Upper lobe of left lung (tissue), 6 donors: ENCODE data around the gene IGFN1. TPM values are rescaled to one million over a fixed set of nuclear protein-coding genes. Genes with fewer than 3 reads are reported as not detected.
A peak's percentile ranks its signal among the peaks of the same experiment; 100 is the strongest.
"Not testable (repeated sequence)": the region's sequence is repeated elsewhere in the genome, so short reads cannot be mapped to it uniquely, and the experiment has no call there.

ENCODE experiments used
- ATAC-seq, 2 donors: fragments of 200-7000 bp; cut with Tn5 transposase; one replicate each; pipeline ENCODE4 v1.9.1; 2022; ENCODE audit warnings: mild to moderate bottlenecking in 2 of 2, moderate library complexity in 2 of 2; ENCODE audit not compliant: low FRiP score in 2 of 2
- DNase-seq, 2 donors: peaks; one replicate each; pipeline ENCODE4 v3.0.0-alpha.2; 2019 to 2020
- H3K27ac ChIP-seq, 4 donors: fragments of 200-600 bp; sonication (generic); one replicate each; pipeline ENCODE4 v1.5.1; 2016 to 2019
- H3K27me3 ChIP-seq, 4 donors: fragments of 200-600 bp; sonication (generic); one replicate each; pipeline ENCODE4 v1.5.1; 2017 to 2019
- H3K36me3 ChIP-seq, 4 donors: fragments of 200-600 bp; sonication (generic); one replicate each; pipeline ENCODE4 v1.5.1; 2016 to 2019
- H3K4me1 ChIP-seq, 4 donors: fragments of 200-600 bp; sonication (generic); one replicate each; pipeline ENCODE4 v1.5.1; 2018 to 2019
- H3K4me3 ChIP-seq, 4 donors: fragments of 200-600 bp; sonication (generic); one replicate each; pipeline ENCODE4 v1.5.1; 2017 to 2019; ENCODE audit warnings: mild to moderate bottlenecking in 2 of 4, moderate library complexity in 1 of 4
- H3K9me3 ChIP-seq, 4 donors: fragments of 200-600 bp; sonication (generic); one replicate each; pipeline ENCODE4 v1.5.1; 2018 to 2019
- EP300 ChIP-seq, 4 donors: sonication (generic); formaldehyde crosslinking; IDR thresholded peaks; one replicate each; pipeline ENCODE4 v1.5.1; 2017; ENCODE audit warnings: antibody characterized with exemption in 4 of 4, control low read depth in 2 of 4
- POLR2A ChIP-seq, 4 donors: fragments of 450-650 bp; IDR thresholded peaks; one replicate each; pipeline ENCODE4 v1.5.1; 2016 to 2017; ENCODE audit warnings: antibody characterized with exemption in 4 of 4, mild to moderate bottlenecking in 2 of 4
- POLR2AphosphoS5 ChIP-seq, 2 donors: sonication (generic); formaldehyde crosslinking; IDR thresholded peaks; one replicate each; pipeline ENCODE4 v1.5.1; 2017; ENCODE audit warnings: antibody characterized with exemption in 2 of 2
- WGBS, 2 donors: methylation state at CpG; one replicate each; pipeline ENCODE4 v1.1.5; 2017 to 2018; 5-methylcytosine and 5-hydroxymethylcytosine counted together
- total RNA-seq, 6 donors: library from RNA; depleted of rRNA in 4 of 6; stranded (reverse); fragments of >200 nt in 4 of 6; gene quantifications; one replicate each; pipeline versions ENCODE4 v1.1.0 to v1.2.1, GENCODE V29; 2016 to 2021
- TF ChIP-seq, protein P1 (sequence below), 6 experiments: fragments of 450-650 bp in 4 of 6; fragments of 200-600 bp in 2 of 6; sonication (generic) in 2 of 6; IDR thresholded peaks; one replicate each; pipeline ENCODE4 v1.5.1; 2016 to 2019; ENCODE audit warnings: antibody characterized with exemption in 6 of 6
- donor health status: DM: no; HTN: no; CAD: no; lungs with moderate emphysema.
- donor health status: DM: no; HTN: yes; CAD: no; lungs with severe emphysema.

IGFN1 gene
- total RNA-seq, 6 donors from 2014 or later: 0.11 to 6.3 (median 0.79) TPM; not detected in 2

DNA sequence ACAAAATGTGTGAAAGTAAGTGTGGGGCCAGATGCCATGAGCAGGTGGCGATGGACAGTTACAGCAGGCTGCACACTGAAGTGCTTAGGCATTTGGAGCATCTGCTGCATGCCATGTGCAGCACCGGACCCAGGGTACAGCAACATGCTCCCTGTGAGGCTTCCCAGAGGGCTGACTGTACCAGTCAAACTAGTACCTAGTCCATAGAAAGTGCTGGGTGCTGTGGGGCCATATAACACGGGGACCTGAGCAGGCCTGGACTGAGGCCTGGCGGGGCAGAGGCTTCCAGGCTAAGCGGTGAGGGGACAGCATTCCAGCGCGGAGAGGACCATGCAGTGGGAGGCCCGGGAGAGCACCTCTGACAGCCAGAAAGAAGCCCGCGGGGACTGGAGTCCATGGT lies 62.8 kb downstream of the IGFN1 start:
- no peaks in the 10 kb centered on the region for H3K4me1 ChIP-seq
- H3K4me3 ChIP-seq: no peak overlapping the region
- TF ChIP-seq, protein P1, sequence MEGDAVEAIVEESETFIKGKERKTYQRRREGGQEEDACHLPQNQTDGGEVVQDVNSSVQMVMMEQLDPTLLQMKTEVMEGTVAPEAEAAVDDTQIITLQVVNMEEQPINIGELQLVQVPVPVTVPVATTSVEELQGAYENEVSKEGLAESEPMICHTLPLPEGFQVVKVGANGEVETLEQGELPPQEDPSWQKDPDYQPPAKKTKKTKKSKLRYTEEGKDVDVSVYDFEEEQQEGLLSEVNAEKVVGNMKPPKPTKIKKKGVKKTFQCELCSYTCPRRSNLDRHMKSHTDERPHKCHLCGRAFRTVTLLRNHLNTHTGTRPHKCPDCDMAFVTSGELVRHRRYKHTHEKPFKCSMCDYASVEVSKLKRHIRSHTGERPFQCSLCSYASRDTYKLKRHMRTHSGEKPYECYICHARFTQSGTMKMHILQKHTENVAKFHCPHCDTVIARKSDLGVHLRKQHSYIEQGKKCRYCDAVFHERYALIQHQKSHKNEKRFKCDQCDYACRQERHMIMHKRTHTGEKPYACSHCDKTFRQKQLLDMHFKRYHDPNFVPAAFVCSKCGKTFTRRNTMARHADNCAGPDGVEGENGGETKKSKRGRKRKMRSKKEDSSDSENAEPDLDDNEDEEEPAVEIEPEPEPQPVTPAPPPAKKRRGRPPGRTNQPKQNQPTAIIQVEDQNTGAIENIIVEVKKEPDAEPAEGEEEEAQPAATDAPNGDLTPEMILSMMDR (IDR thresholded peaks at IDR 0.05): no peak
- TF ChIP-seq POLR2AphosphoS5 (IDR thresholded peaks at IDR 0.05) (no peak), EP300 (IDR thresholded peaks at IDR 0.05) (no peak), POLR2A (IDR thresholded peaks at IDR 0.05) (no peak)
- H3K9me3 ChIP-seq: no peaks in the 10 kb centered on the region
- peak in 1 of 2 donors; percentile 4 for ATAC-seq
- DNase-seq: no peak
- no peaks in the 10 kb centered on the region for H3K36me3 ChIP-seq
- H3K27me3 ChIP-seq: no peaks in the 10 kb centered on the region
- no peak overlapping the region for H3K27ac ChIP-seq
- WGBS, 2 donors: 81 to 84% methylated on average over 9 to 10 of the region's 10 CpGs

DNA sequence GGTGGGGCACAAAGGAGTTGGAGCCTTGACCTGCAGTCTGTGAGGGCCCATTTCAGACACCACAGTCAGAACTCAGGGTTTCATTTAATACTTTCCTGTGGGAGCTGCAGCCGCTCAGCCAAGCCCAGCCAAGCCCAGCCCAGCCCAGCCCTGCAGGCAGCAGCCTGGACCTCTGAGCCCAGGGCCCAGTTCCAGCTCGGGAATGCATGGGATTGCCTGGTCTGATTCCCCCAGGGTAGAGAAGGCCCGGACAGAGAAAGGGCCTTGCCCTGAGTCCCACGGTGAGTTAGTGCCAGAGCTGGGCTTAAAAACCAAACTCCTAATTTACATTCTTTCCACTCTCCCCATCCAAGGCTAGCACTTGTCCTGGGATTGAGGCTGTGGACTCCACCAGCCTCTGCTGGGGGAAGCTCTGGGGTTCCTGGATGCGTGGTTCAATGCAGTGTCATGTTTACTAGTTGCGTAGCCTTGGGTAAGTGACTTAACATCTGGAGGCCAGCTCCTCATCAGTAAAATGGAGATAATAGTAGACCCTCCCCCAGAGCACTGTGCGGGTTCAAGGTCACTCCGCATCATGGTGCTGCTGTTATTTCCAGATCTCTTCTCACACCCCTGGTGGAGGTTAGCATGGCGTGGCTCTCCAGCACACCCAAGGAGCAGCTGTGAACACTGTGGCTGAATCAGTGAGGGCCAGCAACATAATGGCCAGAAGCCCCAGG lies 63.4 kb downstream of the IGFN1 start:
- ATAC-seq (peak in 1 of 2 donors; percentile 25), DNase-seq (no peak)
- H3K4me3 ChIP-seq: no peak overlapping the region
- peaks cover 0 to under 1% (median 0%) of the 10 kb centered on the region in 4 donors for H3K4me1 ChIP-seq
- whole genome bisulfite sequencing, 2 donors: 80 to 88% methylated on average over 1 to 9 of the region's 9 CpGs
- no peaks in the 10 kb centered on the region for H3K9me3 ChIP-seq
- TF ChIP-seq POLR2A (IDR thresholded peaks at IDR 0.05): no peak
- TF ChIP-seq, protein P1 (IDR thresholded peaks at IDR 0.05): no peak
- no peak for TF ChIP-seq EP300 (IDR thresholded peaks at IDR 0.05)
- TF ChIP-seq POLR2AphosphoS5 (IDR thresholded peaks at IDR 0.05): no peak
- H3K36me3 ChIP-seq: no peaks in the 10 kb centered on the region
- no peaks in the 10 kb centered on the region for H3K27me3 ChIP-seq
- H3K27ac ChIP-seq: no peak overlapping the region

DNA sequence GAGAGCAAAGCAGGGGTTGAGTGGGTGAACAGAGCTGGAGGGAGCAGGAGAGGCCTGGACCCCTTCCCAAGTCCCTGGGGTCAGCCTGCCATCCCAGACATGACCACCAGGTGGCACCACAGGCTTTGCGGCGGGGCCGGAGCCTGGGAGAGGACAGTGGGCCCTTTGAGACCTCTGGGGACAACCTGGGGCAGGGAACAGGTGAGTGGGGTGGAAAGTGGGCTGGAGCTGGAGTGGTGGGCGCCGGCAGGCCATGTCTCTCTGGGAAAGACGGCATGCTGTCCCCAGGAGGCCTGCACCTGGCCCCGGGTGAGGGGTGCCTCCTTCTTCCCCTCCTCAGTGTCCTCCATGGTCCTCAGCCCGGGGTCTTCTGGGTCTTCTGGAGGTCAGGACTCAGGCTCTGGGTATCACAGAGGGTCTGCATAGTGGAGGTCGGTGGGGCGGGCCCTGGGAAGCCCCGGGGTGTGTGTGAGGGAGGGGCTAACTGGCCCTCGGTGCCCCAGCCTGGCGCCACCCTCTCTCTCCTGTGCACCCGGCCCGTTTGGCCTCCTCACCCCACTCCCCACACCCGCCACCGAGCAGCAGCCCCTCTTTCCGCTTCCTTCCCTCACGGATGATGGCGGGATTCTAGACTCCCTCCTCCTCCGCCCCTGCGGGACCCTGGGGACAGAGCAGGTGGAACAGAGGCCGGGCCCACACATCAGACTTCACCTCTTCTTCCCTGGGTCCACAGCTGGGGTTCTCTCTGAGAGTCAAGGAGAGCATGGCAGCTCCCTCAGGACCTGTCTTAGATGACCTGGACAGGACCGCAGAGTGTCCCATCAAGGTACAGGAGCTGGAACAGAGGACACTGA lies 64.2 kb downstream of the IGFN1 start:
- Histone ChIP-seq H3K27me3 (no peaks in the 10 kb centered on the region), H3K36me3 (no peaks in the 10 kb centered on the region), H3K4me3 (no peak overlapping the region), H3K4me1 (peaks cover 5 to 8% (median 7%) of the 10 kb centered on the region in 4 donors), H3K9me3 (no peaks in the 10 kb centered on the region), H3K27ac (no peak overlapping the region)
- peak; percentile 49 to 84 for DNase-seq
- no peak for TF ChIP-seq POLR2AphosphoS5 (IDR thresholded peaks at IDR 0.05)
- TF ChIP-seq, protein P1 (IDR thresholded peaks at IDR 0.05): peak; percentile 94 to 98 (median 97)
- 54 to 55% methylated on average over 19 to 24 of the region's 24 CpGs for WGBS, 2 donors
- ATAC-seq: peak; percentile 76 to 83

DNA sequence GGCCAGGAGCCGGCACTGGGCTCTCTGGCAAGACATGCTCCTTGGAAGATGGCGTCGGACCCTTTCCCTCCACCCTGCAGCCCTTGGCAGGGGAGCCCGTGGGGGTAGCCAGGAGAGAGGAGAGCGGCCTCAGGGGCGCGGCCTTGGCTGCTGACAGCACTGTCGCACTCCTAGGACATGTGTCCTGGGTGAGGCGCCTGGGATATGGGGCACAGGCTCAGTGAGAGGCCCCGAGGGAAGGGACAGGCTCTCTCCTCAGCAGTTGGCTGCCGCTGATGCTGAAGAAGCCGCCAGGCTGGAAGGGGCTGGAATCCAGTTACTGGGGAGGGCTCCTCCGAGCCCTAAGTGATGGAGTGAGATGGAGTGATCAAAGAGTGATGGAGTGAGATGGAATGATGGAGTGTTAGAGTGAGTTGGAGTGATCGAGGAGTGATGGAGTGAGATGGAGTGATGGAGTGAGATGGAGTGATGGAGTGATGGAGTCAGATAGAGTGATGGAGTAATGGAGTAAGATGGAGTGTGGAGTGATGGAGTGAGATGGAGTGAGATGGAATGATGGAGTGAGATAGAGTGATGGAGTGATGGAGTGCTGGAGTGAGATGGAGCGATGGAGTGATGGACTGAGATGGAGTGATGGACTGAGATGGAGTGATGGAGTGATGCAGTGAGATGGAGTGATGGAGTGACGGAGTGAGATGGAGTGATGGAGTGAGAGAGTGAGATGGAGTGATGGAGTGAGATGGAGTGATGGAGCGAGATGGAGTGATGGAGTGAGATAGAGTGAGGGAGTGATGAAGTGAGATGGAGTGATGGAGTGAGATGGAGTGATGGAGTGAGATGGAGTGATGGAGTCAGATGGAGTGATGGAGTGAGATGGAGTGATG lies 65.1 kb downstream of the IGFN1 start:
- H3K4me1 ChIP-seq: peaks cover 11 to 13% (median 12%) of the 10 kb centered on the region in 4 donors
- TF ChIP-seq POLR2AphosphoS5 (IDR thresholded peaks at IDR 0.05) (no peak), EP300 (IDR thresholded peaks at IDR 0.05) (no peak), POLR2A (IDR thresholded peaks at IDR 0.05) (no peak)
- TF ChIP-seq, protein P1 (IDR thresholded peaks at IDR 0.05): no peak
- 85 to 86% methylated on average over 11 to 17 of the region's 17 CpGs for WGBS, 2 donors
- H3K9me3 ChIP-seq: no peaks in the 10 kb centered on the region
- no peaks in the 10 kb centered on the region for H3K27me3 ChIP-seq
- ATAC-seq: no peak
- no peaks in the 10 kb centered on the region for H3K36me3 ChIP-seq
- H3K4me3 ChIP-seq: no peak overlapping the region
- DNase-seq: no peak
- H3K27ac ChIP-seq: no peak overlapping the region

DNA sequence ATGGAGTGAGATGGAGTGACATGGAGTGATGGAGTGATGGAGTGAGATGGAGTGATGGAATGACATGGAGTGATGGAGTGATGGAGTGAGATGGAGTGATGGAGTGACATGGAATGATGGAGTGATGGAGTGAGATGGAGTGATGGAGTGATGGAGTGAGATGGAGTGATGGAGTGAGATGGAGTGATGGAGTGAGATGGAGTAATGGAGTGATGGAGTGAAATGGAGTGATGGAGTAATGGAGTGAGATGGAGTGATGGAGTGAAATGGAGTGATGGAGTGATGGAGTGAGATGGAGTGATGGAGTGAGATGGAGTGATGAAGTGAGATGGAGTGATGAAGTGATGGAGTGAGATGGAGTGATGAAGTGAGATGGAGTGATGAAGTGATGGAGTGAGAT lies 67.5 kb downstream of the IGFN1 start:
- not testable (repeated sequence) for H3K27ac ChIP-seq, DNase-seq, H3K9me3 ChIP-seq, H3K36me3 ChIP-seq, H3K27me3 ChIP-seq, H3K4me3 ChIP-seq, ATAC-seq
- peaks cover 11 to 13% (median 12%) of the 10 kb centered on the region in 4 donors for H3K4me1 ChIP-seq
